ENCODE results near the gene HDAC9.

Gene HDAC9

GRCh38 chr7:18846765-18847215 is 351.2 kb downstream of the HDAC9 start:
- DNase-seq (ENCODE audit: low spot score) = no peak

DNA sequence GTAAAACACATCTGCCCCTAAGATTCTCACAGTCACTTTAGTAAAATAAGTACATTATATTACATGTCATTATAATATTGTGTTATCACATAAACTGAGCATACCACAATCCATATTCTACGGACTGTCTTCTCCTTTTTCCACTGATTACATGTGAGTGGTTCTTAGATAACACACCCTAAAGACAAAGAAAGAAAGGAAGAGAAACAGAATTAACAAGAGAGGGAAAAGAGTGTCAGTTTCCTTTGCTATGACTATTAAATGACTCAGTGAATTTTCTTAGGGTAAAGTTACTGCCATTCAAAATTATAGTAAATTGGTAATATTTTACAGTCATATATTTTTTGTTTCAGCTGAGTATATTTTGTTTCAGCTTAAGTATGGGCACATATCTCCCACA is 353.6 kb downstream of the HDAC9 start:
- no peak for DNase-seq (ENCODE audit: low spot score)

DNA sequence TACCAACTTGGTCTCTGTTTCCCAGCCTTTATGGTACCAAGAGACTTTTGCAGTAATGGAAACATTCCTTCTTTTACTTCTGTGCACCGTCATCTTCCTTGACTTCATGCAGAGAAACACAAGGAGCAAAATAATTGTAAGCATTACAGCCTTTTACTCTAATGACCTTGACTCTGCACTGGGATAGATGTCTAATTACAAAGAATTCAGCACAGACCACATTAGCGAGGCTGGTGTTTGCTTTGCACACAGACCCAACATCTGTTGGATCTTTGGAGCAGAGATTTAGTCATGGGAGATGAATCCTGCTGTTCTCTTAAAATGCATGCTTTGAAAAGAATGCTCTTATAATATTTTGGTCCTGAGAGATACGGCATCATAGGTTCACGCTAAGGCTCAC is 360.2 kb downstream of the HDAC9 start:
- no peak for DNase-seq (ENCODE audit: low spot score)

GRCh38 chr7:18858232-18858631 is 362.7 kb downstream of the HDAC9 start:
- no peak for DNase-seq (ENCODE audit: low spot score)

DNA sequence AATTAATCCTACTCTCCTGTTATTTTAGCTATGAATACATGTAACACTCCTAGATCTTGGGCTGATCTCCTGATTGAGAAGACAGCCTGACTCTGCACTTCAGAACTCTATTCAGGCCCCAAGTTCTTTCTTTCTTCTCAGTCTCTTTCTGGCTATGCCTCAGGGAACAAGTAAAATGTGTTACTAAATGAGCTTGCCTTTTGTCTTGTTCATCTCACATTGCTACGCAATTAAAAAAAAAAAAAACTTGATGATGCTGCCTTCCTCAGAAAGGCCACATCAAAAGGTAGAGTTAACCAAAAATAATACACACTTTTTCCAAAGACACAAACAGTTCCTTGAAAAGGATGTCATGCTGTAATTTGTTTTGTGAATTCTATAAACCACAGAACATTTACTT is 363.8 kb downstream of the HDAC9 start:
- DNase-seq (ENCODE audit: low spot score) = no peak

DNA sequence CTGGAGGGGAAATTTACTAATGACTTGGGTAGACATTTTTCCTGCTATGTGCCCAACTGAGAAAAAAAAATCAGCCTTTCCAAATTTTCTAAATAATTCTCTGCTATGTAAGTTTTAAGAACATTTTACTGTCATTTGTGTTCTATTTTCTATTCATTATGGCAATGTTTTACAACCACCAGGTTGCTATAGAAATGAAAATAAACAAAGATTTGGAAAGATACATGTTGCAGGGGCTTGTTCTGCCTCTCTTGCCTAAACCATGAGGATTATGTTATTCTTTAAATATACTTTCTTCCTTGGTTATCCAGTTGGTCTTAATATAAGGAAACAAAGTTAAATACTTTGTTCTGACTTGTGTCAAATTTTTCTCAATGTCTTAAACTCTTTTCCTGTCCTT is 364.7 kb downstream of the HDAC9 start:
- DNase-seq (ENCODE audit: low spot score) = no peak

DNA sequence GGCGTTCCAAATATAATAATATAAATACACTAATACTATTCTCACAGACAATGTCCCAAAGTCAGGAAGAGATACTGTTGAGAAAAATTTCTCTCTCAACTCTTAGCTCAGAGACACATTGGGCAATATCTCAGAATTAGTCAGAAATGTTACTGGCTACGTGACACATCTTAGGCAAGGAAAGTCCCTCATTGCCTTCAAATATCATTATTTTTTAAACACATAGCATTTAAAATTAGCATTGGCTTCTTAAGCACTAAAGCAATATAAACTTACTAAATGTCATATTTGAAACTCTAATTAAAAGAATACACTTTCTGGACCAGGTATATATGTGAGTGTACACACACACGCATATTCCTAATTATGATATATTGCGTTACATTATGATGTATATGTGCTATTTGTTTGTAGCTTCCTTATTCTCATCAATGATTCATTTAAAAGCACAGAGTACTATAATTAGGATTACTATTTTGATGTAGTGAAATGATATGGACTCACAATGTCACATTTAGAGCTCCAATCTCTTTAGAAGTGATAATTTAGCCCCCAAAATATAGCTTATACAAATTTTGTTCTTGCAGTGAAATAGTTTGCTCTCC is 366.1 kb downstream of the HDAC9 start:
- no peak for DNase-seq (ENCODE audit: low spot score)

GRCh38 chr7:18864967-18865366 is 369.4 kb downstream of the HDAC9 start:
- no peak for DNase-seq (ENCODE audit: low spot score)

GRCh38 chr7:18866359-18867036 is 370.9 kb downstream of the HDAC9 start:
- DNase-seq (ENCODE audit: low spot score) = peak; percentile 85

DNA sequence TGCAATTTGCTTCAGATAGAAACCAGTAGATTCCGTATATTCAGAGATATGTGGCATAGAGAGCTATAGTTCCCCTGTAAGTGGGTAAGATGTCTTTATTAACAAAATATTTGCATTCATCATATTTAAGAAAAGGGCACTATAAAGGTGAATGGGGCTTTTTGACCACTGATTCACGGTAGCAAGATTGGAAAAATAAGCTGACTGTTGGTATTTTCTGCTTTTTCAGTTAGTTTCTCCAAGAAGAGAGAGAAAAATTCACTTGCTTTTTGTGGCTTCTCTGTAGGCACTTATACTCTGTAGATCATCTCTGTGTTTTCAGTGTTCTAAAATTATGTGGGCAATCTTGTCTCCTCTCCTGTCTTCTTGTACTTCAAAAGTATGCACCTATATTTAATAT is 376.8 kb downstream of the HDAC9 start:
- no peak for DNase-seq (ENCODE audit: low spot score)

DNA sequence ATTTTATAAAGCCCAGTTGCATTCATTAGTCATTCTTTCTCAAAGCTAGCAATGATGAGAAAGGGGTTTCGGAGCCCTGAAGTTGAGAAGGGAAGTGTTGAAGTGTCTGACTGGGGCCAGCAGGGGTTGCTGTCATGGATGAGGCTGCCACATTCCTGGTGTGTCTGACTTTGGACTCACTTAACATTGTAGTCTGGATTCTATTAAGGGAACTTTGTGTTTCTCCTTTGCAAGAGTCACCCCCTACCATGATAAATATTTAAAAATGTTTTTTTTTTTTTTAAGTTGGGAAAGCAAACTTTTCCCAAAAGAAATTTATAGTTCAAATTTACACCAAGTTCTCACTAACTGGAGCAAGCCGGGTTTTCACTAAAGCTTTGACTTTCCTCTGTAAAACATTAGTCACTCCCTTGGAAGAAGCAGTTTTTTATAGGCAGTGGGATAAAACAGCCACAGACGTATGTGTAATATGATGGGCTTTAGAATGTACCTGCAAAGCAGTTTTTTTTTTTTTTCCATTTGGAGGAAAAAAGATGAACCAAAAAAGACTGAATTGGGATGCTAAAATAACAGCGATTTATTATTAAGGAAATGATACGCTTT is 378.3 kb downstream of the HDAC9 start:
- DNase-seq (ENCODE audit: low spot score) = no peak

DNA sequence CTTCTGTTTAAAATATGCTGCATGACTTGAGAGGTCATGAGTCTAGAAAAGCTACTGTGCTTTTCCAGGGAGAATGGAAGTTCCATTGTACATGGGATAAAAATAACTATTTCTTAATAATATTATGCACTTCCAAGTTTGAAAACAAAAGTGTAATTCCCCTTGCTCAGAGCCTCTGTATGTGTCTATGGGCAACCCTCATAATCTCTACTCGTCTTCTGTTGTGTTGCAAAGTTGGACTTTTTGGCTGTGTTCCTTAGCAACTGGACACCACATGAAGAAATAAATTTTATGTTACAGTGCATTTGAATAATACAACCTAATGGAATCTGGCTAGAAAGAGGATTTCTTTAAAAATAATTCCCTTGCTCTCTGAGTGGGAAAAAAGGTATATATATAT is 379.3 kb downstream of the HDAC9 start:
- no peak for DNase-seq (ENCODE audit: low spot score)

GRCh38 chr7:18877874-18878273 is 382.3 kb downstream of the HDAC9 start:
- DNase-seq (ENCODE audit: low spot score) = no peak

- DNase-seq (ENCODE audit: low spot score) = no peak
Measured at GRCh38 chr7:18886832-18887231, 391.3 kb downstream of the HDAC9 start.

GRCh38 chr7:18889436-18889835 is 393.9 kb downstream of the HDAC9 start:
- DNase-seq (ENCODE audit: low spot score) = no peak

- peak; percentile 43 for DNase-seq (ENCODE audit: low spot score)
Measured at GRCh38 chr7:18890134-18890533, 394.6 kb downstream of the HDAC9 start.

GRCh38 chr7:18890885-18891621 is 395.5 kb downstream of the HDAC9 start:
- no peak for DNase-seq (ENCODE audit: low spot score)

DNA sequence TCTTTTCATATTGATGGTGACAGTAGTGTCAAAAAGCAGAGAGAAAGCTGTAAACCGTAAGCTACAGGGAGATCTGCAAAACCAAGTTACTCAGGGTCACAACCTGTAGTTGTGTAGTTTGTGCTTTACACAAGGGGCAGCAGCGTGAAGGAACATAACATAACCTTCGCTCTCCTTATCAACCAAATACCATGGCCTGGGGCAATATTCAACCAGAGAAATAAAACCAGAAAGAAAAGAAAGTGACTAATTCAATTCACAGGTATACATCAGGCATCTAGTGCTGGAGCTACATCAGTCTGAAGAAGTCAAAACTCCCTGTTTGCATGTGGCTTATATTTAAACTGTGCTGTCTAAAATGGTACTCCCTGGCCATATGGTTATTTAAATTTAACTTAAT is 397.6 kb downstream of the HDAC9 start:
- no peak for DNase-seq (ENCODE audit: low spot score)

- no peak for DNase-seq (ENCODE audit: low spot score)
Measured at GRCh38 chr7:18894155-18894554, 398.6 kb downstream of the HDAC9 start.

GRCh38 chr7:18895456-18895855 is 399.9 kb downstream of the HDAC9 start:
- DNase-seq (ENCODE audit: low spot score) = peak; percentile 76

GRCh38 chr7:18896343-18896975 is 400.9 kb downstream of the HDAC9 start:
- peak; percentile 13 for DNase-seq (ENCODE audit: low spot score)

DNA sequence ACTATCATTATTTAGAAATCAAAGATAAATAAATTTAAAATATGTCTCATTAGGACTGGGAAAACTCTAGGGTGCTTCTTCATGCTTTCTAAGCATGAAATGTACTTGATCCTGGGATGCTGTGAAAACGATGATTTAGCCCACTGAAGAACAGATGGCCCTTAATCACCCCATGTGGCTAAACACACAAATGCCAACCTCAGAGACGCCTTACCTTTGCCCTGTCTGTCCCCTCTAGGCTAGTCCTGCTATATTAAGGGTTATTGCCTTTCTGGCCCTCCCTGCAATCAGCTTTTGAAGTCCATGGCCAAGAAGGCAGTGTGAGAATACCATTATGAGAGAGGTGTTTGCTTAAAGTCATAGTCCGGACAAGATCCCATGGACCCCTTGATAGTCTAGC is 404.7 kb downstream of the HDAC9 start:
- DNase-seq (ENCODE audit: low spot score) = no peak

Measured in kidney tubule cell (primary cell).